ENCODE data around the gene EYA3.

Gene EYA3, protein sequence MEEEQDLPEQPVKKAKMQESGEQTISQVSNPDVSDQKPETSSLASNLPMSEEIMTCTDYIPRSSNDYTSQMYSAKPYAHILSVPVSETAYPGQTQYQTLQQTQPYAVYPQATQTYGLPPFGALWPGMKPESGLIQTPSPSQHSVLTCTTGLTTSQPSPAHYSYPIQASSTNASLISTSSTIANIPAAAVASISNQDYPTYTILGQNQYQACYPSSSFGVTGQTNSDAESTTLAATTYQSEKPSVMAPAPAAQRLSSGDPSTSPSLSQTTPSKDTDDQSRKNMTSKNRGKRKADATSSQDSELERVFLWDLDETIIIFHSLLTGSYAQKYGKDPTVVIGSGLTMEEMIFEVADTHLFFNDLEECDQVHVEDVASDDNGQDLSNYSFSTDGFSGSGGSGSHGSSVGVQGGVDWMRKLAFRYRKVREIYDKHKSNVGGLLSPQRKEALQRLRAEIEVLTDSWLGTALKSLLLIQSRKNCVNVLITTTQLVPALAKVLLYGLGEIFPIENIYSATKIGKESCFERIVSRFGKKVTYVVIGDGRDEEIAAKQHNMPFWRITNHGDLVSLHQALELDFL

DNA sequence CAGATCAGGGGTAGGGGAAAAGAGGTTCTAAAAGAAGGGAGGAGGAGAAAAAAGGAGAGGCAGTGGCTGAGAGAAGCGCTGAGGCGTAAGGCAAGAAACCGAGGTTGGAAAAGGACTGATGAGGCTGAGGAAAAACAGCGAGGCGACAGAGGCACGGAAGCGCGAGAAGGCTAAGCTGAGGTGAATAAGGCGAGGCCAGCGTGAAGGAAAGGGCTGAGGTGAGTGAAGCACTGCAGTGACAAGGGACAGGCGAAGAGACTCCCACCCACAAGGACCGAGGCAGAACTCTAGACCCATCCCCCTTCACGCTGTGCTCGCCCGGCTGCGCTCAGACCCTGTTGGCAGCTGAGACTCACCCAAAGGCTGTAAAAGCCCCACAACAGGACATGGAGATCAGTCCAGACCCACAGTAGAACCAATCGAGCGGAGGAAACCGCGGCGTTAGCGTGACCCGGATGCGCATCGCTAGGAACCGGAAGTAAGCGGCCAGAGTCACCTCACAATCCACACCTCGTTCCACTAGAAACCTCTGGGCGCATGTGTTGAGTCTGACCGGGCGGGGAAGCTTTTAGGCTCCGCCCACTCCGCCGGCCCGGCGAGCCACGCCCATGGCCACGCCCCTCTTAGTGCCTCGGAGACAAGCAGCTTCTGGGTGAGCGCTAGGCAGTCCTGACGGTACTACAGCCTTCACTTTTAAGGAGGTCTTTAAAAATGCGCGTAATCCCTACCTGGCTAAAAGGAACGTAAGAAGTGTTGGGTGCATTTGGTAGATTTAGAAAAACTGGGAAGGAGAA is at the start of gene EYA3:
TSS of gene EYA3 (minus strand) at position 443 of the 794 bp plus-strand sequence. CDS start 30,584 bp downstream, outside the sequence.
- DNase-seq: peak; percentile 80

DNA sequence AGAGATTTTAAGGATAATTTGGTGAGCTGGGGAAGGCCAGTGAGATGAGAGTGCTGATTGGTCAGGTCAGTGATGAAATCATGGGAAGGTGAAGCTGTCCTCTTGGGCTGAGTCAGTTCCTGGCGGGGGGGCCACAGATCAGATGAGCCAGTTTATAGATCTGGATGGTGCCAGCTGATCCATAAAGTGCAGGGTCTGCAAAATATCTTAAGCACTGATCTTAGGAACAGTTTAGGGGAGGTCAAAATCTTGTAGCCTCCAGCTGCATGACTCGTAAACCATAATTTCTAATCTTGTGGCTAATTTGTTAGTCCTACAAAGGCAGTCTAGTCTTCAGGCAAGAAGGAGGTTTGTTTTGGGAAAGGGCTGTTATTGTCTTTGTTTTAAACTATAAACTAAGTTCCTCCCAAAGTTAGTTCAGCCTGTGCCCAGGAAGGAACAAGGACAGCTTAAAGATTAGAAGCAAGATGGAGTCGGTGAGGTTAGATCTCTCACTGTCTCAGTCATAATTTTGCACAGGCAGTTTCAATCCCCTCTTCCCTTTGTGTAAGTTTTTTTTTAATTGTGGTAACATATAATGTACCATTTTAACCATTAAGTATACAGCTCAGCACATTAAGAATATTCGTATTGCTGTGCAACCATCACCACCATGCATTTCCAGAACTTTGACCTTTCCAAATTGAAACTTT is 48.7 kb upstream of the EYA3 start:
- DNase-seq: no peak

DNA sequence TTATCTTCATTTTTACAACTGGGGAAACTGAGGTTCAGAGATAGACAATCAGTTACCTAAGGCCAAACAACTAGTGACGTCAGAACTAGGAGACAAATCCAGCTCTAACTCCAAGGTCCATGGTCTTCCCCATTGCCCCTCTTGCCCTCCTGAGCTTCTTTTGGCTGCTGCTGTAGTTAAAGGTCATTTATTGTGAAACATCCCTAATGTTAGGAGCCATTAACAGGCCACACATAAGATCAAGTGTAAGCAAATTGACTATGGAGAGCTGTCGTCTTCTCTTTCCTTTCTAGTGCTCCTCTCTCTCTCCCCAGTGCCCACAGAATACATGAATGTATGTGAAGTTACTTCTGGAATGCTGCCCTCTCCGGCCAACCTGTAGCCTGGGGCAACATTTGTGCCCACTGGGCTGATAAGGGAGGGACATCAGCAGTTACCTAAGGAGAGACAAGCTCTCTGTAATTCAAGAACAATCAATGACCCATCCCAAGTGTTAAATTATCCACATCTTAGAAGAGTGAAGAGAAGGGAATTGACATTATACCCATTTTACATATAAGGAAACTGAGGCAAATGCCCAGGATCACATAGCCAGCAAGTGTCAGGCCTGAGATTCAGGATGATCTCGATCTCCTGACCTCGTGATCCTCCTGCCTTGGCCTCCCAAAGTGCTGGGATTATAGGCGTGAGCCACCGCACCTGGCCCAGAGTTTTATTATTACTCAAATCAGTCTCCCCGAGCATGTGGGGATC is 47.9 kb upstream of the EYA3 start:
- no peak for DNase-seq

DNA sequence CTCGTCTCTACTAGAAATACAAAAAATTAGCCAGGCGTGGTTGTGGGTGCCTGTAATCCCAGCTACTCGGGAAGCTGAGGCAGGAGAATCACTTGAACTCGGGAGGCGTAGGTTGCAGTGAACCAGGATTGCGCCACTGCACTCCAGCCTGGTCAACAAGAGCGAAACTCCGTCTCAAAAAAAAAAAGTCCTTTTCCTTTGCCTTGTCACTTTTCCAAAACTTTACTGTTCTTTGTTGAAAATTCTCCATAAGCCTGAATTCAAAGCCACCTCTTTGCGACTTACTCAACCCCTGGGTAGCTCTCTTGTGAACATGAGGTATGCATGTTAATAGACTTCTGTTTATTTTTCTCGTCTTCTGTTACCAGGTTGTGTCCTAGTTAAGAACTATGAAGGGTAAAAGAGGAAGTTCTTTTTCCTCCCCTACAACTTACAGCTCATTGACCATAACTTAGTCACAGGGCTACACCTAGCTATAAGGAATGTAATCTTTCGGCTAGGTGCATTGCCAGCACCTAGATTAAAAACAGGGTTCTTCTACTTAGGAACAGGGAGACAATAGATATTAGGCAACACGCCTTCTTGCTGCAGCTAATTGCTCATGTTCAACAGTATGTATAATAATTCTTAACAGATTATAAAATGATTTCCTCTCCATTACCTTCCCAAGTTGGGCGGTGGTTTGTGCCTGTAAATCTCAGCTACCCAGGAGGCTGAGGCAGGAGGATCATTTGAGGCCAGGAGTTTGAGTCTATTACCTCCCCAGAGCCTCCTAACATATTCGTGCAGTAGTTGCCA is 47.2 kb upstream of the EYA3 start:
- DNase-seq: no peak

DNA sequence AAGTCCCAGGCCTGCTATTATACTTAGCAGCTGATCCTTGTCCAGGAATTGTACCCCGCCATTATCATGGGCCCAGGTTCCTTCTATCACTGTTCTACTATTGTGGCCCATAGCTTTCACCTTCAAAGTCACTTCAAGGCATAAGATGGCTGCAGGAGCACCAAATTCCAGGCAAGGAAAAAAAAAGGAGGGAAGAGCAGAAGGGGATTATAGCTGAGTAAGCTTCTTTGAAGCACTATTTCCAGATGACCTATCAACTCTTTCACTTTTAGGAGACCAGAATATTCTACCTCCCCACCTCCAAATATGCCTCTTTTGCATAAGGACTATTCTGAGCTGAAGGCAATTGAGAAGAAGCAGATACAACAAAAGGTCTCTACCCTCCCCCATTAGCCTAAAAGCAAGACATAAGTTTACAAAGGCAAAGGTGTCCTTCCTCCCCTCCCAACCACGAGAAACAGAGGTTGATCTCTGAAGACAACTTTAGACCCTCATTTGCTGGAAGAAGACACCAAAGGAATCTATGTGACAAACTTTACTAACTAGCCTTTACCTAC is 46.3 kb upstream of the EYA3 start:
- DNase-seq: no peak

DNA sequence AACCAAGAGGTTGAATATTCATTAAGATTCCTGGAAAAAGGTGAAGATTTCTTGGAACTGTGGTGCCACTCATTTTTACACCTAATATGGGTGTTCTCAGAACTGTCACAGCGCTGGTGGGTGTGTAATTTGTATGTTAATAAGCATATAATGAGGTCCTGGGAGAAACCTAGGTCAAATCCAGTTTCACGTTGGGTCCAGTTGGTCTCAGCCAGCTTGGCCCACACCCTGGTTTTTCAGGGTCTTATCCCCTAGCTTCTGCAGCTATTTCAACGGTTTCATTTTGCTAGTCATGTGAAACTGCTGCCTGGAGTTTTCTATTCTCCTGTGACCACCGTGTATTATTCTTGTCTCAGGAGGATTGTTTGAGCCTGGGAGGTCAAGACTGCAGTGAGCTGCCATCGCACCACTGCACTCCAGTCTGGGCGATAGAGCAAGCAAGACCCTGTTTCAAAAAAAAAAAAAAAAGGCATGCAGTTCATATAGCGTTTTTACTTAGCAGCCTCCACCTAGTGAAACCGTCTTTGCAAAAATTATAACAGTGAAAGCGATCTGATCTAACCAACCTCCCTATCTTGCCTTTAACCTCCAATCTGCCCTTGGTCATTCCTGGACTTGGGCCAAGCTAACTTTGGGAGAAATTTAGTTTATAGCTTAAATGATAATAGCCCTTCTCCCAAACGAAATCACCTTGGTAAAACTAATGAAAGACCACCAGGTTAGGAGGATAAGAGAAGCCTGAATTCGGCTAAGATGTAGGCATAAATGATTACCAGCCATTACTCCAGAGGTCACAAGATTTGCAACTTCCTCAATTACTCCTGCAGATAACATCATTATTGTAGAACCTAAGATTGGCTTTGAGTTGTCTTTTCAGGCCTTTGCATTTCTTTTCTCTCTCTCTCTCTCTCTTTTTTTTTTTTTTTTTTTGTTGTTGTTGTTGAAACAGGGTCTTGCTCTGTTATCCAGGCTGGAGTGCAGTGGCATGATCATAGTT is 44.1 kb upstream of the EYA3 start:
- no peak for DNase-seq

DNA sequence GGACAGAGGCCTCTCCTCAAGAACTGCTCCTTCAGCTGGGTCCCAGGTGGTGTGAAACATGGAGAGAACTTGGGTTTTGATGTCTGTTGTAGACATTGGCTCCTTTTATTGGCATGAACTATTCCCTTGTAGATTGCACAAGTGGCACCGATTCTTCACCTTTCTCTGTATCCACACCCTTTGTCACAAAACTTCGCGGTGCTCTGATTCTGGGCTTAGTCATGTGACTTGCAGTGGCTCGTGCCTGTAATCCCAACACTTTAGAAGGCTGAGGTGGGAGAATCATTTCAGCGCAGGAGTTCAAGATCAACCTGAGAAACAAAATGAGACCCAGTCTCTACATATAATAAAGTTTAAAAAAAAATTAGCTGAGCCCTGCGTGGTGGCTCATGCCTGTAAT is 42.5 kb upstream of the EYA3 start:
- DNase-seq: no peak

DNA sequence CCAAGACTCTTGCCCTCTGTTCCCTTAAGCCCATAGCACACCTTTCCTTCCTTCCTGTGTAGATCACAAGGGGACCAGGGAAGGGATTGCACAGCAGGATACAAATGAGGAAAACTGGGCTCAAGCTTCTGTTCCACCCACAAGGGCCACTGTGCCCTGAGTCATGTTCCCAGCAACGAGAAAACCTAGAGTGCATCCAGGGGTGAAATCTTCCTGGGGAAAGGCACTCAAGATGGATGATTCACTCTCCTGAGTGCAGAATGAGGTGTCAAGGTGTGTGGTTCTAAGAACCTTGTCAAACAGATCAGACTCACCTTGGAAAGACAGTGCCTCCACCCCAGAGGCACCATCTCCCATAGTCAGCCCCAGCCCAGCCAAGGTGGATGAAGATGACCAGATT is 40.7 kb upstream of the EYA3 start:
- DNase-seq: no peak

DNA sequence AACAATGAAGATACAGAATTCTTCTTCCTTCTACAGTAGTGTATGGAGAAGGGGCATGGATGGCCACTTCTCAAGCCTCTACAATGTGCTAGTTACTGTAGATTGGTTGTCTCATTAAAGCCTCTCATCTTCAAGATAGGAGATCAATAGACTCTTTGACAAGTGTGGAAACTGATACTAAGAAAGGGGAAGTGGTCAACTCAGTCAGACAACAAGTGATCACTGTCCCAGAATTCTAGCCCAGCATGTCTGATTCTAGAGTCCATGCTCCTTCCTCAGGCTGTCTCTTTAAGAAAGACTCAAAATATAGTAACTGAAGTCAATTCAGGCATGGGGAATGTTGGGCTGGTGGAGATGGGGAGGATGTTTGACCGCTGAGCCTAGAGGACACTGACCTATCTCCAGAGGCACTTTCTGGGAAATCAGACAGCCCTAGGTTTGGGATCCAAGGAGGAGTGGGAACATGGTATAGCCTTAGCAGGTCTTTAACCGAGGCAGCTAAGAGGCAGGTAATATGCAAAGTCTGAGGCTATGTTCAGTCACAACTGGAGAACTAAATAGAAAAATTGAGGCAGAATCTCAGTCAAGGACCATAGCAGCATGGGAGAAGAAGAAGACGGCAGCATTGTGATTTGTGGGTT is 39.3 kb upstream of the EYA3 start:
- DNase-seq: no peak

DNA sequence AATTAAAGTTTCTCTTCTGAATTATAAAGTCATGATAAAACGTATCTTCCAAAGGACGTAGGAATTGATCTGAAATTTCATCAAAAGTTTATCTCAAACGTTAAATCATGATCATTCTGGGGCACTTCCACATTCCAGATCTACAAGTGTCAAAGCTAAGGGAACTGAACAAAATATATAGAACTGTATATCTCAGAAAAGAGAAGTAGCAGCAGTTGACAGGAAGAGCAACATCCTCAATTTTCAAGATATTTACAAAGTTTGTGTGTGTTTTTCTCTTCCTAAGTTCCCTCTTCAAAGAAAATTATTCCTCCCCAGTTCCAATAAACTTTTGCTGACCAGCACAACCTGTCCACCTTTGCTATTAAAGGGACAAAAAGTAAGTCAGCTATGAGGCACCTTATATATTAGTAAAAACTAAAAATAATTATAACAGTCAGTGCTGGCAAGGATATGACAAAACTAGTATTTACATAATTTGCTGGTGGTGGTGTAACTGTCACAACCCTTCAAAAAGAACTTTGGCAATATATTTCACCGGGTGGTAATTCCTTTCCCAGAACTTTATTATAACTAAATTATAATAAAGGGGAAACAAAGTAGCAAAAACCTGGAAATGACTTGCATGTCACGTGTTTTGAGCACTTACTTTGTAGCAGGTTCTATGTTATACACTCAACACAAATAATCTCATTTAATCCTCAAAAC is 38.5 kb upstream of the EYA3 start:
- DNase-seq: no peak

DNA sequence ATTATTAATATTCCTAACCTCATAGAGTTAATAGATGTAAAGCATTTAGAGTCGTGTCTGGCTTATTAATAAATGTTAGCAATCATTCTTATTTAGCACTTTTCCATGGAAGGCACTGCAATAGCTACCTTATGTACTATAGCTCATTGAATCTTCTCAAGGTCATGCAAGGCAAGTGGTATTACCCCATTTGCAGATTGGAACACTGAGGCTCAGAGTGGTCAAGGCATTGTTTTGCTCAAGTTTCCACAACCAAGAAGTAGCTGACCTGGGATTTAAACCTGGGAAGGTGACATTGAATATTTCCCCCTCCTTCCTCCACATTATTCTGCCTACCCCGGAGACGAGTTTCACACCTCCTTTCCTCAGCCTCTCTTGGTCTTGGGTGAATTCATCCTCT is 37.8 kb upstream of the EYA3 start:
- DNase-seq: no peak

DNA sequence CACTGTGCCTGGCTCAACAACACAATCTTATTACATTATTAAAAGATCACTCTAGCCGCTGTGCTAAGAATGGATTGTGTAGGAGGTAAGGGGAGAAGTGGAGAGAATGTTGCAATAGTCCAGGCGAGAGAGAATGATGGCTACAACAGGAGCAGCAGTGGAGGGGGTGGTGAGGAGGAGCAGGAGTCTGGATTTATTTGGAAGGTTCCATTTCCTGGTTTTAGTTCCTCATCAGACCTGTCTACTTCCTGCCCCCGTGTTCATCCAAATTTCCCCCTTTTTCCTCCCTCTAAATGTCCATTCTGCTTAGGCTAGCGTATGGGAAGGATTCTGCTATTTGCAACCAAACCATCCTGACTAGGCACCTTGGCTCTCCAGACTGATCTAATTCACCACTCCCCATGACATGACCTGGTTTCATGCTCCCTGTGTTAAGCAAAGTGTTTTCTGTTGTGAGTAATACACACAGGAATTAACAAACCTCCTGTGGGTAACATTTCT is 35.1 kb upstream of the EYA3 start:
- DNase-seq: no peak

DNA sequence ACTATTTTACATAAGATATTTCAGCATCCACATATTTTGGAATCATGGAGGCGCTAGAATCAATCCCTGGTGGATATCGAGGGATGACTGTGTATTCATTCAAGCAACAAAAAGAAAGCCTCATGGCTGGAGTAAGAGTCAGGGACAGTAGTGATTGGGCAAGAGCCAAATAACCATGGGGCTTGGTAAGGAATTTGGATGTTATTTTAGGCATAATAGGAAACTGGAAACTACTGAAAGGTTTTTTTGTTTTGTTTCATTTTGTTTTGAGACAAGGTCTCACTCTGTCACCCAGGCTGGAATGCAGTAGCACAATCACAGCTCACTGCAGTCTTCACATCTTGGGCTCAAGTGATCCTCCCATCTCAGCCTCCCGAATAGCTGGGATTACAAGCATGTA is 33.8 kb upstream of the EYA3 start:
- DNase-seq: no peak

DNA sequence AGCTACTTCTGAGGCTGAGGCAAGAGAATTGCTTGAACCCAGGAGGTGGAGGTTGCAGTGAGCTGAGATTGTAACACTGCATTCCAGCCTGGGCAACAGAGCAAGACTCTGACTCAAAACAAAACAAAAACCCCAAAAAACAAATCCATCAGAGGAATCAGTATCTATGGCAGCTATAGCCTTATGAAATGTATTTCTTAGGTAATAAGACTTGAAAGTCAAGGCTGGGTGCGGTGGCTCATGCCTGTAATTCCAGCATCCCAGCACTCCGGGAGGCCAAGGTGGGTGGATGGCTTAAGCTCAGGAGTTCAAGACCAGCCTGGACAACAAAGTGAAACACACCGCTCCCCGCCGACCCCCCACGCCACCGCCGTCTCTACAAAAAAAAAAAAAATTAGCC is 31.1 kb upstream of the EYA3 start:
- no peak for DNase-seq

DNA sequence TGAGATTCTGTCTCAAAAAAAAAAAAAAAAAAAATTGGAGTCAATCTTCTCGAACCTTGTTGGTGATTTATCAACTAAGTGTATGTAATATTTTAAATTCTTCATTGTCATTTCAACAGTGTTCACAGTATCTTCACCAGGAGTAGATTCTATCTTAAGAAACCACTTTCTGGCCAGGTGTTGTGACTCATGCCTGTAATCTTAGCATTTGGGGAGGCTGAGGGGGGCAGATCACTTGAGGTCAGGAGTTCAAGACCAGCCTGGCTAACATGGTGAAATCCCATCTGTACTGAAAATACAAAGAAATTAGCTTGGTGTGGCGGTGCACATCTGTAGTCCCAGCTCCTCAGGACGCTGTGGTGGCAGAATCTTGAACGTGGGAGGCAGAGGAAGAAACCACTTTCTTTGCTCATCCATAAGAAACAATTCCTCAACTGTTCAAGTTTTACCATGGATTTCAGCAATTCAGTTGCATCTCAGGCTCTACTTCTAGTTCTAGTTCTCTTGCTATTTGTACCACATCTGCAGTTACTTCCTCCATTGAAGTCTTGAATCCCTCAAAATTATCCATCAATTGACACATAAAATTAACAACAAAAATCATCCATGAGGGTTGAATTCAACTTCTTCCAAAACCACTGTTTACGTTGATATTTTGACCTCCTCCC is 30.4 kb upstream of the EYA3 start:
- no peak for DNase-seq

DNA sequence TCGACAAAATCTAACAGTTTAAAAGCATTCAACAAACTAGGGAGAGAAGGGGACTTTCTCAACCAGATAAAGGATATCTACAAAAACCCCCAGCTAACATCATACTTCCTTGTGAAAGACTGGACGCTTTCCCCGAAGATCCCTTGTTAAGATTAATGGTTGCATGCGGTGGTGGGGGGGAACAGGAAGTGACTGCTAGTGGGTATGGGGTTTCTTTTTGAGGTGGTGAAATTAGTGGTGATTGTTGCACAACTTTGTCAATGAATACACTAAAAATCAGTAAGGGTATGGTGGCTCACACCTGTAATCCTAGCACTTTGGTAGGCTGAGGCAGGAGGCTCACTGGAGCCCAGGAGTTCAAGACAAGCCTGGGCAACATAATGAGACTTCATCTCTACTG is 26.9 kb upstream of the EYA3 start:
- DNase-seq: no peak

DNA sequence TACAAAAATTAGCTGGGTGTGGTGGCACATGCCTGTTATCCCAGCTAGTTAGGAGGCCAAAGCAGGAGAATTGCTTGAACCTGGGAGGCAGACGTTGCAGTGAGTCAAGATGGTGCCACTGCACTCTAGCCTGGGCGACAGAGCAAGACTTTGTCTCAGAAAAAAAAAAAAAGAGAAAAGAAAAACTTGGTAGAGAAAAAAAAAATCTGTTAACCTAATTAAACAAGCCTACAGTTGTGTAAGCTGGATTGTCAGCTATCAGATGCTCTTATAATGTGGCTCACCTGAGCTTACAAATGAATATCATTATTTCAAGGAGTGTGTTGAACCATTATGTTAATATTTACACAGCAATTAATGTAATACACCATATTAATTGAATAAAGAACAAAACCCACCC is 26.4 kb upstream of the EYA3 start:
- DNase-seq: no peak

DNA sequence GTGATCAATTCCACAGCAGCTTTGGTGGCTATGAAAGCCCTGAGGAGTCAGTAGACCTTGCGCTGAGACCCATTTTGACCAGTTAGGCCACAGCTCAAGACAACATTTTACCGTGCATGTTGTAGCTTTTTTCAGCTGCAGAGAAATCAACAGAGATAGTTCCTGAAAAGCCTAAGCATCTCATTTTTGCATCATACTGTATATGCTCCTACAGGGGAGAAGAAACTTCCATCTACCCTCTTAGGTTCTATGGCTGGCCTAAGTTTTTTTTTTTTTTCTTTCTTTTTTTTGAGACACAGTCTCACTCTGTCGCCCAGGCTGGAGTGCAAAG is 24.8 kb upstream of the EYA3 start:
- no peak for DNase-seq

Data from 8988T (cell line).